A673 (cell line): Measurements from ENCODE around the gene USP27X.

Experiments used
- CTCF ChIP-seq: fragments of 300-800, 200-600 bp; sonication (generic); conservative IDR thresholded peaks from 2 replicates; pipeline ENCODE4 v1.5.1; 2017; ENCODE audit warnings: low read depth, mild to moderate bottlenecking, antibody characterized with exemption, low read length, moderate library complexity, mixed read lengths
- EZH2 ChIP-seq: fragments of 200-600 bp; sonication (generic); IDR thresholded peaks from 2 replicates; pipeline ENCODE4 v1.6.1; 2017; ENCODE audit warnings: borderline replicate concordance, low read depth, mild to moderate bottlenecking, mixed read lengths, antibody characterized with exemption, low read length; ENCODE audit not compliant: poor library complexity, severe bottlenecking

GRCh38 chrX:49868739-49869138 is 10.5 kb upstream of the USP27X start:
- TF ChIP-seq CTCF (no peak), EZH2 (no peak)
